ENCODE data around the gene CLEC4F.
A peak's percentile ranks its signal among the peaks of the same experiment; 100 is the strongest.

The CLEC4F gene

DNA sequence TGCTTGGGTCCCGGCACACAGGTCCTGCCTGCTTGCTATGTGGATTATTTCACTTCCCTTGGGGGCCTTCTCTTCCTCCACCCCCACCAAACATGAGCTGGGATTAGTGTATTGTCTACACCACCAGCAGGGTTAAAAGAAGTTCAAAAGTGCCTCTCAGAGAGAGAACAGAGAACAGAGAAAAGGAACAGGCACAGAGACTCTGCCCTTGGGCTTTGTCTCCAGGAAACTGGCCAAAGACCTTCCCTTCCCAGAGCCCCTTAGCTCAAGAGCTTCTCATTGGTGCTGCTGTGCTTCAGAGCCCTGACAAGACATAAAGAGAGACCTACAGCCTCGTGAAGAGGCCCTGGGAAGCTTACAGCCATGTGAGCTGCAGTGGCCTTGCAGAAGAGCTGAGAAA lies 22.9 kb downstream of the CLEC4F start:
- no peak overlapping the region for H3K4me3 ChIP-seq (replicated peaks; ENCODE audit: low read depth, low read length)
- TF ChIP-seq, protein P1, sequence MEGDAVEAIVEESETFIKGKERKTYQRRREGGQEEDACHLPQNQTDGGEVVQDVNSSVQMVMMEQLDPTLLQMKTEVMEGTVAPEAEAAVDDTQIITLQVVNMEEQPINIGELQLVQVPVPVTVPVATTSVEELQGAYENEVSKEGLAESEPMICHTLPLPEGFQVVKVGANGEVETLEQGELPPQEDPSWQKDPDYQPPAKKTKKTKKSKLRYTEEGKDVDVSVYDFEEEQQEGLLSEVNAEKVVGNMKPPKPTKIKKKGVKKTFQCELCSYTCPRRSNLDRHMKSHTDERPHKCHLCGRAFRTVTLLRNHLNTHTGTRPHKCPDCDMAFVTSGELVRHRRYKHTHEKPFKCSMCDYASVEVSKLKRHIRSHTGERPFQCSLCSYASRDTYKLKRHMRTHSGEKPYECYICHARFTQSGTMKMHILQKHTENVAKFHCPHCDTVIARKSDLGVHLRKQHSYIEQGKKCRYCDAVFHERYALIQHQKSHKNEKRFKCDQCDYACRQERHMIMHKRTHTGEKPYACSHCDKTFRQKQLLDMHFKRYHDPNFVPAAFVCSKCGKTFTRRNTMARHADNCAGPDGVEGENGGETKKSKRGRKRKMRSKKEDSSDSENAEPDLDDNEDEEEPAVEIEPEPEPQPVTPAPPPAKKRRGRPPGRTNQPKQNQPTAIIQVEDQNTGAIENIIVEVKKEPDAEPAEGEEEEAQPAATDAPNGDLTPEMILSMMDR (IDR thresholded peaks at IDR 0.05; ENCODE audit: low read length, missing control alignments) = no peak
- no peak for DNase-seq (ENCODE audit: low read depth)

DNA sequence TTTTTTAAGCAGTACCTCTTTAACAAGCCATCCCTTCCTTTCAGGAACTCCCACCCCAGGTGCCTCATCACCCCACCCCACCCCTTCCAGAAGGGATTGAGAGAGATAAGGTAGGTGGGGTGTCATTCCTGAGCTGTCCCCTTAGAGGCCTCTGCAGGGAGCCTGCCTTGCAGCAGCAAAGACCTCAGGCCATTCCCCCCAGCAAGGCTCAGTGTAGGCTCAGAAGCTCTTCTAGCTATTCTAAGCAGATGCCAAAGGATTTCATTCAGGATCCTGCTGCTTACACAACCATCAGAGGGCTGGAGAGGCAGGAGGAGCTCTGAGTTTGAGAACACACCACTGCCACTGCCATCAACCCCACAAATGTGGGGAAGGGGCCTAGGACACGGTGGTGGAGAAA lies 24.1 kb downstream of the CLEC4F start:
- TF ChIP-seq, protein P1 (IDR thresholded peaks at IDR 0.05; ENCODE audit: low read length, missing control alignments) = no peak
- H3K4me3 ChIP-seq (replicated peaks; ENCODE audit: low read depth, low read length) = no peak overlapping the region
- no peak for DNase-seq (ENCODE audit: low read depth)

DNA sequence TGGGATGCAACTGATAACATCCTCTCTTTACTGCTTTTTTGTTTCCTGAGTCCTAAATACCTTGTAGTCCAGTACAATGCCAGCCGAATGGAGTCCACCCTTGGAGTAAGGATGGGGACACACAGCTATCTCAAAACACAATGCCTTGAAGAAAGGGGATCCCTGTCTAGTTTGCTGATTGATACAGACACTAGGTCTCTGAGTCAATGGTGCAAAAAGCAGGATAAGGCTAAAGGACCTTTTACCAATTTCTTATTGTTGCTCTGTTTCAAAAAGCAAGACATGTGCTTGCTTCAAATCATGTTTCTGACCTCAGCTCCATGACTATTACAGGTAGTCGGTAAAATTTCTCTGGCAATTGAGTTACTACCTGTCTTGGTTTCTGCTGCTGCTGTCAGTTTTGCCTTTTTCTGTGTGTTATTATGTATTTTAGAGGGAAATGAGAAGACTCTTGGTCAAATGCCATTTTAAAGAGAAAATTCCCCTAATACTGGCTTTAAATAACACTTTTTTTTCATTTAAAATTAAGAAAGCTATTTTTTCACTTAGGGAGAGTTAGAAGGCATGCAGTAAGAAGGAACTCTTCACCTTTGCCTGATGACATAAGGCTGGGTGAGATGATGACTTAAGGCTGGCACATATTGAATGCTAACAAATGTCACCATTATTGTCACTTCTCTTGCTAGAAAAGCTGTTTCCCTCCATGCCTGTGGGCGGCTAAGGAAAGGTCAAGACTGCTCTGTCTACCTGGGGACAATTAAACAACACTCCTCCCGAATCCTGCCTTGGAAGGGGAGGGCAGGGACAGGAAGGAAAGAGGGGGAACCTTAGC lies 25.0 kb downstream of the CLEC4F start:
- DNase-seq (ENCODE audit: low read depth) = no peak
- no peak overlapping the region for H3K4me3 ChIP-seq (replicated peaks; ENCODE audit: low read depth, low read length)
- TF ChIP-seq, protein P1 (IDR thresholded peaks at IDR 0.05; ENCODE audit: low read length, missing control alignments) = no peak

DNA sequence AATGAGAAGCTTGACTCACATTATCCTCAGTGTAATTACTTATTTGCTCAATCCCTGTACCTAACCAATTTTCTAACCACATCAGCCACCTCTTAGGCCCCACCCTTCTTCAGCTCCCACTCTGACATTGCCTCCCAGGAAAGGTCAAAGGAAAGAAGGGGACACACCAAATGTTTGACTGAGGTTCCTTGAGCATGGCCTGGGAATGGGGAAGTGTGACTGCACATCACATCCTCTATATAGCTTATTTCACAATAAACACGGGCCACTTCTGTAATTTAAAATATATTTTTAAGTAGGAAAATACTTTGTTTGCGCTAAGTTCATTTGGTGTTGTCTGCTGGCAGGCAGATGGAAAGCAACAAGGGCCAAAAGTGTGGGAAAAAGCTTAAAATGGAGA lies 26.9 kb downstream of the CLEC4F start:
- no peak overlapping the region for H3K4me3 ChIP-seq (replicated peaks; ENCODE audit: low read depth, low read length)
- TF ChIP-seq, protein P1 (IDR thresholded peaks at IDR 0.05; ENCODE audit: low read length, missing control alignments) = no peak
- no peak for DNase-seq (ENCODE audit: low read depth)

DNA sequence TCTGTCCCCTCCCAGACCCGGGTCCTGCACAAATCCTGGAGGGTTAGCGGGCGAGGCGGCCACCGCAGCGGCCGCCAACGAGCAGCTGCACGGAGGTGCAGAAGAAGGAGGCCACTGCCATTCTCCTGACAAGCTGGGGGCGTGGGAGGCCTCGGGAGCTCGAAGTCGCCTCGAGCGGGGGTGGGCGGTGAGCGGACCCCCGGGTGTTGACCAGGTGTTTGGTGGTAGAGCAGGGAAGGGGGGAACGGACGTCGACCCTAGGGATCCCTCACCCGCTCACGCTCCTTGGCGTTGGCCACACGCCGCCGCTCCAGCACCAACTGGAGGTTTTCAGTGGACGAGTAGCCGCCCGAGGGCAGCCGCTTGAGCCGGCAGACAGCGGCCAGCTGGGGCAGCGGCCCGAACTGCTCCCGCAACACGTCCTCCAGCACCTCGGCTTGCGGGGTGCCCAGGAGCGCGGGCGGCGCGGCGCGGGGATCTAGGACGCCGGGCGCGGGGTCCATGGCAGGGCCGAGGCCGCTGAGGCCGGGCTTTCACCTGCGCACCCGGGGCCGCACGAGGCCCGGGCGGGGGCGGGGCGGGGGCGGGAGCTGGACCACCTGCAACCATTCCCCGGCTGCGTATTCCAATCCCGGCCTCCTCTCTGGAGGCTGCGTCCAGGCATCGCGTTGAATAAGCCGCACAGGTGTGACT lies 30.1 kb downstream of the CLEC4F start, which contains the start of gene FIGLA:
Gene FIGLA (minus strand): TSS at position 508 of the 693 bp plus-strand sequence. CDS start 5 bp downstream, at position 503.
- no peak for DNase-seq (ENCODE audit: low read depth)
- TF ChIP-seq, protein P1 (IDR thresholded peaks at IDR 0.05; ENCODE audit: low read length, missing control alignments) = no peak
- no peak within 1 kb of the TSS for H3K4me3 ChIP-seq (replicated peaks; ENCODE audit: low read depth, low read length)

DNA sequence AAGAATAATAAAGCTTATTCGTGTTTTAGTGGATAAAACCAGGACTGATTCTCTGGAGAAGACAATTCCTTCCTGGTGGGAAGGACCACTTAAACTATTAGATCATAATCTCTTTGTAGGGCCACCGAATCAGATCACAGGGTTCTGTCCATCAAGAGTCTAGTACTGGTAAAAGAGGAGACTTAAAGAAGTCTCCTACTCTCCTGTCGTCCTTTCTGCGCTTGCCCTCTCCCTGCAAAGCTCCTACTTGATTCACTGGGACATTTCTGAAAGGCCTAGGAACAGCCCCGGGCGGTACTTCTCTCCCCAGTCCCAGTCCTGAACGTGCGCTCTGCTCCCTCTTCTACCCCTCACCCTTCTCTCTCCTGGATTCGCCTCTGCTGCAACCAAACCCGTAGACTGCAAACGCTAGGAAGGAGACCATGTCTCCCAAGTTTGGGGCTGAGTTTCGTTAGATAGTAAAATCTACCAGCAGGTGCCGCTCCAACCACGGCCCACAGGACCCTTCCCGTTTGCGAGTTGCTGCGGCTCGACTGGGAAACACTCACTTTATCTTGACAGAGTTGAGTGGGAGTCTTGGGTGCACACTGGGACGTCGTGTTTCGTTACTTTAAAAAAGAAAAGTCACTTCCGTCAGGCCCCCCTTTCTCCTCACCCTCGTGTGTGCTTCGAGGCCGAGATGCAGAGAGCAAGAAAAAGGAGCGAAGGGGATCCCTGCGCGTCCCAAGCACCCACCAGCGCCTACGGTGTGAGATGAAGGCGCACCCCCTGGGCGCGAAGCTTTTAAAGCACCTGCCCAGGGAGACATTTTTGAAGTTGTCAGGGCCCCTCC lies 30.9 kb downstream of the CLEC4F start:
- TF ChIP-seq, protein P1 (IDR thresholded peaks at IDR 0.05; ENCODE audit: low read length, missing control alignments) = peak; percentile 65
- H3K4me3 ChIP-seq (replicated peaks; ENCODE audit: low read depth, low read length) = no peak overlapping the region
- DNase-seq (ENCODE audit: low read depth) = peak; percentile 70

All from fibroblast of pulmonary artery (primary cell).